ENCODE data around the gene AKAP9.
"Not testable (repeated sequence)": the region's sequence is repeated elsewhere in the genome, so short reads cannot be mapped to it uniquely, and the experiment has no call there.

Gene AKAP9

GRCh38 chr7:92072708-92073107 is 132.0 kb downstream of the AKAP9 start:
- DNase-seq = no peak

GRCh38 chr7:92075455-92076158 is 134.9 kb downstream of the AKAP9 start:
- no peak for DNase-seq

- no peak for DNase-seq
These were observed 135.8 kb downstream of the AKAP9 start for GRCh38 chr7:92076509-92076908.

GRCh38 chr7:92083922-92084321 is 143.3 kb downstream of the AKAP9 start:
- not testable (repeated sequence) for DNase-seq

- no peak for DNase-seq
These were observed 147.6 kb downstream of the AKAP9 start for GRCh38 chr7:92088266-92088665.

- DNase-seq = no peak
These were observed 151.5 kb downstream of the AKAP9 start for GRCh38 chr7:92092210-92092609.

- no peak for DNase-seq
These were observed 154.7 kb downstream of the AKAP9 start for GRCh38 chr7:92095380-92095779.

- DNase-seq = no peak
These were observed 159.9 kb downstream of the AKAP9 start for GRCh38 chr7:92100534-92100933.

- DNase-seq = not testable (repeated sequence)
These were observed 162.2 kb downstream of the AKAP9 start for GRCh38 chr7:92102862-92103261.

- DNase-seq = no peak
These were observed 168.2 kb downstream of the AKAP9 start for GRCh38 chr7:92108821-92109220.

- no peak for DNase-seq
These were observed 170.2 kb downstream of the AKAP9 start for GRCh38 chr7:92110857-92111256.

- DNase-seq = no peak
These were observed 175.2 kb downstream of the AKAP9 start for GRCh38 chr7:92115821-92116220.

- DNase-seq = no peak
These were observed 176.3 kb downstream of the AKAP9 start for GRCh38 chr7:92116949-92117348.

GRCh38 chr7:92119213-92119759 is 178.6 kb downstream of the AKAP9 start:
- no peak for DNase-seq

- DNase-seq = no peak
These were observed 181.0 kb downstream of the AKAP9 start for GRCh38 chr7:92121681-92122080.

- DNase-seq = no peak
These were observed 190.4 kb downstream of the AKAP9 start for GRCh38 chr7:92131093-92131492.

- DNase-seq = no peak
These were observed 191.2 kb downstream of the AKAP9 start for GRCh38 chr7:92131764-92132330.

- no peak for DNase-seq
These were observed 192.6 kb downstream of the AKAP9 start for GRCh38 chr7:92133133-92133736.

- DNase-seq = peak; percentile 79
These were observed 193.1 kb downstream of the AKAP9 start for GRCh38 chr7:92133737-92134270.

GRCh38 chr7:92134271-92135051 is 193.8 kb downstream of the AKAP9 start, which contains the start of gene CYP51A1:
CYP51A1 (minus strand) TSS chr7:92134477; CDS start chr7:92134364, 113 bp downstream.
- peak; percentile 94 for DNase-seq

- DNase-seq = peak; percentile 30
These were observed 194.6 kb downstream of the AKAP9 start for GRCh38 chr7:92135052-92135889.

GRCh38 chr7:92137557-92137956 is 196.9 kb downstream of the AKAP9 start:
- no peak for DNase-seq

All from COR-L47 (cell line).